NCI-H82 treated with DMSO at 0.1 percent for 48 hours (cell line): ENCODE results near the gene R3HCC1L.

ENCODE experiments used
- DNase-seq: peaks from one replicate; lab custom pipeline; 2025; ENCODE audit not compliant: unreplicated experiment; lab: John Stamatoyannopoulos, UW

Gene R3HCC1L

GRCh38 chr10:98272245-98272644, 137.8 kb downstream of the R3HCC1L start:
- DNase-seq = no peak

- DNase-seq = no peak
These were observed 138.2 kb downstream of the R3HCC1L start for GRCh38 chr10:98272656-98273055.

- no peak for DNase-seq
These were observed 138.8 kb downstream of the R3HCC1L start for GRCh38 chr10:98273057-98273850.

DNA sequence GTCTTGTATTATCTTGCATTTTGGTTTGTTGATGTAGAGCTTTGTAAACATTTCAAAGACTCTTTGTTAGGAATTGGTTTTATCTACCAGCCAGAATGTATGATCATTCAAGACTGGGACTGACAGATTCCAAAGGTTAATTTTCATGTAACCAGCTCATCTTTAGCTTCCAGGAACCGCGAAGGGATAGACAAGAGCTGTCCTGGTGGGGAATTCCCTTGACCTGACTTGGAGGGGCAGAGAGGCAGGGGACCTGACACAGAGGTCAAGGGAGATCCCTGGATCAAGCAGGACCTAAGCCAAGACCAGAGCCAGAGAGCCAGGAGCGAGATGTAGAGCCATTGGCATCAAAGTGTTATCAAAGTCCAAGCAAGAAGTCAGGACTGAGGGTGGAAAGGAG, 140.1 kb downstream of the R3HCC1L start:
- no peak for DNase-seq

GRCh38 chr10:98276311-98276710, 141.9 kb downstream of the R3HCC1L start:
- no peak for DNase-seq

GRCh38 chr10:98285416-98285815, 151.0 kb downstream of the R3HCC1L start:
- DNase-seq = no peak

GRCh38 chr10:98286419-98286818, 152.0 kb downstream of the R3HCC1L start:
- no peak for DNase-seq

DNA sequence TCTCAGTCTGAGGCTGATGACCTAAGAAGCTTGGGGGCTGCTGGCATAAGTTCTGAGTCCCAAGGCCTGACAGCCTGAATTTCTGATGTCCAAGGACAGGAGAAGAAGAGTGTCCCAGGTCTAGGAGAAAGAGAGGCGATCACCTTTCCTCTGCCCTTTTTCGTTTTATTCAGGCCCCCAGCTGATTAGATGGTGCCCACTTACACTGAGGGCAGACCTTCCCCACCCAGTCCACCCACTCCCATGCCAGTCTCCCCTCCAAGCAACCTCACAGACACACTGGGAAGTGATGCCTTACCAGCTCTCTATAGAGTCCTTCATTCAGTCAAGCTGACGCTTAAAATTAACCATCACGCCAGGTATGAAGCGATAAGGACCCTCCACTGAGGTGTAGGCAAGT, 152.9 kb downstream of the R3HCC1L start:
- no peak for DNase-seq

DNA sequence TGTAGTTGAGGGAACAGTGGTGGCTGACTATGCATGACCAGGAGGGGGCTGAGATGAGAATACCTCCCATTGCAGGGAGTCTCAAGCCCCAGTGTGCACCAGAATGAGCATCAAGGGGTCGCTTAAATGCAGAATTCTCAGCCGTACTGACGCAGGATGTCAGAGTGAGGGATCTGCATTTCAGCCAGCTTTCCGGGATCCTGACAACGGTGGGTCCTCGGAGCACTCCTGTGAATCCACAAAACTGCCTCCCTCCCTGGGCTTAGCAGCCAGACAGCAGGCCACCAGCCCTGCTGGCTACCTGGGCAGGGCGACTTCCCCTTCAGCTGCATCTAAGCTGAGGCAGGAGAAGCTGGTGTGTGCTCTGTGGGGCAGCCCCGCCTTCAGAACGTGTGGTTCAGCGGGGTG, 155.3 kb downstream of the R3HCC1L start:
- DNase-seq = no peak

GRCh38 chr10:98292971-98293370, 158.5 kb downstream of the R3HCC1L start:
- DNase-seq = no peak

GRCh38 chr10:98293550-98294269, 159.3 kb downstream of the R3HCC1L start:
- DNase-seq = no peak

DNA sequence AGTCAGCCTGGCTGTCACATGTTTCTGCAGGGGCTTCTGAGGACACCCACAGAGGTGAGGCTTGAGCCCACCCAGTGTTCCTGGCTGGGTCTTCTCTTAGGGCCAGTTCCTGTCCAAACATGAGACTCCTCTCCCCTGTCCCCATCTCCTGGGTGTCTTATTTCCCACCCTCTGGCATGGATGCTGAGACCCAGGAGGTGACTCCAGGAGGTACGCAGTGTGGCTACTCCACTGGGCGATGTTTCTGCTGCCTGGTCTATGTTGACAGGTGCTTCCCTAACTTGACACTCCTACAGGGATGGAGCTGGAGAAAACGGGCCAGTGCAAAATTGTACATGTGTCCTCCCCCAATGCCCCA, 159.8 kb downstream of the R3HCC1L start:
- DNase-seq = no peak
